Measurements from ENCODE around the gene CEL. TPM values are rescaled to one million over a fixed set of nuclear protein-coding genes. Genes with fewer than 3 reads are reported as not detected.
"Not testable (repeated sequence)": the region's sequence is repeated elsewhere in the genome, so short reads cannot be mapped to it uniquely, and the experiment has no call there.

CEL gene
- total and polyA plus RNA-seq, 9 donors, result 1.3 to 13.6 (median 2.8) TPM

- TF ChIP-seq CTCF (IDR thresholded peaks at IDR 0.05), result no peak
- TF ChIP-seq EP300 (IDR thresholded peaks at IDR 0.05), result no peak
- TF ChIP-seq POLR2A (IDR thresholded peaks at IDR 0.05), result no peak
These were observed 27.5 kb downstream of the CEL start for GRCh38 chr9:133089271-133089671.

GRCh38 chr9:133090187-133090586, 28.4 kb downstream of the CEL start:
- 65 to 77% (median 73%) methylated on average over 5 to 6 of the region's 6 CpGs for WGBS, 3 donors

More at GRCh38 chr9:133089271-133089671, 27.5 kb downstream of the CEL start:
- peaks cover 1% of the 10 kb centered on the region for H3K4me1 ChIP-seq (ENCODE audit: insufficient read depth)
- WGBS, 3 donors, result 83 to 87% (median 87%) methylated on average over 6 of the region's 6 CpGs
- no peaks in the 10 kb centered on the region for H3K36me3 ChIP-seq
- H3K27me3 ChIP-seq, result no peaks in the 10 kb centered on the region
- no peaks in the 10 kb centered on the region for H3K9me3 ChIP-seq
- intact Hi-C loops (cut with DNase I), result no loop called here
- H3K27ac ChIP-seq, result no peak overlapping the region
- no peak for DNase-seq
- H3K4me3 ChIP-seq, result no peak overlapping the region

GRCh38 chr9:133090752-133091385, 29.1 kb downstream of the CEL start:
- H3K36me3 ChIP-seq, result no peaks in the 10 kb centered on the region
- peaks cover 1% of the 10 kb centered on the region for H3K4me1 ChIP-seq (ENCODE audit: insufficient read depth)
- H3K4me3 ChIP-seq, result no peak overlapping the region
- intact Hi-C loops (cut with DNase I), result no loop called here
- 56 to 68% (median 58%) methylated on average over 11 of the region's 11 CpGs for WGBS, 3 donors
- TF ChIP-seq CTCF (IDR thresholded peaks at IDR 0.05) (no peak), POLR2A (IDR thresholded peaks at IDR 0.05) (no peak), EP300 (IDR thresholded peaks at IDR 0.05) (no peak)
- no peak for DNase-seq
- H3K9me3 ChIP-seq, result no peaks in the 10 kb centered on the region
- H3K27me3 ChIP-seq, result no peaks in the 10 kb centered on the region
- no peak overlapping the region for H3K27ac ChIP-seq

More at GRCh38 chr9:133090187-133090586, 28.4 kb downstream of the CEL start:
- Histone ChIP-seq H3K4me3 (no peak overlapping the region), H3K9me3 (no peaks in the 10 kb centered on the region), H3K27me3 (no peaks in the 10 kb centered on the region), H3K36me3 (no peaks in the 10 kb centered on the region), H3K27ac (no peak overlapping the region), H3K4me1 (ENCODE audit: insufficient read depth) (peaks cover 1% of the 10 kb centered on the region)
- intact Hi-C loops (cut with DNase I), result no loop called here
- no peak for TF ChIP-seq EP300 (IDR thresholded peaks at IDR 0.05)
- no peak for TF ChIP-seq CTCF (IDR thresholded peaks at IDR 0.05)
- no peak for TF ChIP-seq POLR2A (IDR thresholded peaks at IDR 0.05)
- DNase-seq, result no peak

GRCh38 chr9:133094351-133094750, 32.6 kb downstream of the CEL start:
- intact Hi-C loops (cut with DNase I); H3K36me3 ChIP-seq; H3K27ac ChIP-seq; H3K9me3 ChIP-seq; H3K4me3 ChIP-seq; H3K4me1 ChIP-seq (ENCODE audit: insufficient read depth); DNase-seq; H3K27me3 ChIP-seq: not testable (repeated sequence)
- WGBS, 3 donors, result 74 to 84% (median 76%) methylated on average over 4 of the region's 4 CpGs

- WGBS, 3 donors, result 92 to 98% (median 96%) methylated on average over 3 of the region's 3 CpGs
- Histone ChIP-seq H3K4me3 (no peak overlapping the region), H3K9me3 (no peaks in the 10 kb centered on the region), H3K36me3 (no peaks in the 10 kb centered on the region), H3K27me3 (no peaks in the 10 kb centered on the region), H3K27ac (no peak overlapping the region), H3K4me1 (ENCODE audit: insufficient read depth) (peaks cover 1% of the 10 kb centered on the region)
- intact Hi-C loops (cut with DNase I), result no loop called here
- DNase-seq, result no peak
- TF ChIP-seq POLR2A (IDR thresholded peaks at IDR 0.05) (no peak), EP300 (IDR thresholded peaks at IDR 0.05) (no peak), CTCF (IDR thresholded peaks at IDR 0.05) (no peak)
These were observed 33.1 kb downstream of the CEL start for GRCh38 chr9:133094842-133095393.
